NK-92 treated with Interleukin-12 subunit alpha and Interleukin-12 subunit beta, amount 100 ng/mL, for 24 hours (cell line): ENCODE results near the gene PPDPF.
"Not testable (repeated sequence)": the region's sequence is repeated elsewhere in the genome, so short reads cannot be mapped to it uniquely, and the experiment has no call there.

Experiments
- DNase-seq: peaks from one replicate; lab custom pipeline; 2025; lab: John Stamatoyannopoulos, UW

The PPDPF gene

GRCh38 chr20:63551068-63551467 is 30.5 kb downstream of the PPDPF start:
- DNase-seq = no peak

GRCh38 chr20:63552481-63553249 is 32.1 kb downstream of the PPDPF start:
- DNase-seq = no peak

GRCh38 chr20:63553251-63553932 is 32.8 kb downstream of the PPDPF start:
- peak; percentile 37 for DNase-seq

- DNase-seq = no peak
These were observed 33.3 kb downstream of the PPDPF start, which contains the start of gene FNDC11 for GRCh38 chr20:63553933-63554290. TSS of gene FNDC11 (plus strand) at chr20:63554159. CDS start at chr20:63555664, 1,505 bp downstream.

GRCh38 chr20:63554361-63555278 is 34.1 kb downstream of the PPDPF start:
- DNase-seq = no peak

GRCh38 chr20:63555661-63556381 is 35.3 kb downstream of the PPDPF start:
- DNase-seq = no peak

- no peak for DNase-seq
These were observed 36.4 kb downstream of the PPDPF start for GRCh38 chr20:63556873-63557478.

- DNase-seq = no peak
These were observed 36.9 kb downstream of the PPDPF start for GRCh38 chr20:63557481-63557891.

- no peak for DNase-seq
These were observed 38.4 kb downstream of the PPDPF start for GRCh38 chr20:63558804-63559484.

- not testable (repeated sequence) for DNase-seq
These were observed 39.1 kb downstream of the PPDPF start for GRCh38 chr20:63559485-63560332.

GRCh38 chr20:63560333-63560805 is 39.8 kb downstream of the PPDPF start:
- DNase-seq = no peak

GRCh38 chr20:63560856-63561609 is 40.5 kb downstream of the PPDPF start:
- DNase-seq = no peak

GRCh38 chr20:63561624-63562396 is 41.2 kb downstream of the PPDPF start:
- DNase-seq = no peak

GRCh38 chr20:63562461-63563224 is 42.1 kb downstream of the PPDPF start:
- no peak for DNase-seq

GRCh38 chr20:63563225-63563935 is 42.8 kb downstream of the PPDPF start:
- no peak for DNase-seq

- no peak for DNase-seq
These were observed 43.7 kb downstream of the PPDPF start for GRCh38 chr20:63564036-63564810.
